Neutrophil (primary cell): ENCODE results near the gene TBC1D22A.

ENCODE experiments used
- H3K27ac ChIP-seq: fragments of 200-600 bp; sonication (generic); 2 replicates; pipeline ENCODE4 v1.5.1; 2016; ENCODE audit warnings: mild to moderate bottlenecking, moderate library complexity
- H3K27me3 ChIP-seq: fragments of 200-600 bp; sonication (generic); 2 replicates; pipeline ENCODE4 v1.6.0; 2016; ENCODE audit warnings: mild to moderate bottlenecking
- H3K36me3 ChIP-seq: fragments of 200-600 bp; sonication (generic); 2 replicates; pipeline ENCODE4 v1.5.1; 2017
- H3K4me1 ChIP-seq, 2 experiments: fragments of 200-600 bp in 1 of 2; sonication (generic) in 1 of 2; 1 replicate in 1 of 2; 2 replicates in 1 of 2; pipeline versions ENCODE4 v1.5.1 to v1.6.1; 2013 to 2016; ENCODE audit warnings: low read depth in 1 of 2, low read length in 1 of 2, mild to moderate bottlenecking in 1 of 2, moderate library complexity in 1 of 2; ENCODE audit not compliant: control insufficient read depth in 1 of 2, insufficient read depth in 1 of 2
- H3K4me3 ChIP-seq, 2 experiments: fragments of 200-600 bp in 1 of 2; sonication (generic) in 1 of 2; 1 replicate in 1 of 2; 2 replicates in 1 of 2; pipeline ENCODE4 v1.5.1; 2013 to 2016; ENCODE audit warnings: low read depth in 1 of 2, low read length in 1 of 2, mild to moderate bottlenecking in 1 of 2, moderate library complexity in 1 of 2
- H3K9me3 ChIP-seq: fragments of 200-600 bp; sonication (generic); 2 replicates; pipeline ENCODE4 v1.5.1; 2016
- TF ChIP-seq, protein P1 (sequence below): fragments of 200-600 bp; sonication (generic); IDR thresholded peaks from 2 replicates; pipeline ENCODE4 v1.5.1; 2016; ENCODE audit warnings: antibody characterized with exemption

The TBC1D22A gene

DNA sequence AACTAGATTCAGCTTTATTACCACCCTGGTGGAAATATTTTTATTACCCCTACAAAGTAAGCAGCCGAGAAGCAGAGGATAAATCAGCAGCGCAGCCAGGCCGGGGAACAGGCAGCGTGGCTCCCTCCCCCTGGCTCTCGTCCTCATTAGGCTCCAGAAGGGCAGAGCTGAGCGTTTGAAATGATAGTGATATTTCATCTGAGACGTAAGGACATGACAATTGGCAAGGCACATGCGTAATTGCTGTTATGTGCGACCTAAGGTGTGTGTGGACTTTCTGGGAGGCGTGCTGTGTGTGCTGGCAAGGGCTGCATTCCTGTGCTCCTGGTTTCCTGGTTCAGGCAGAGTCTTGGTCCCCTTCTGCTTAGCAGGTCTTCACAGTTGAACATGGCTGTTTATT is 247.8 kb downstream of the TBC1D22A start:
- H3K27me3 ChIP-seq = no peaks in the 10 kb centered on the region
- H3K27ac ChIP-seq = no peak overlapping the region
- no peaks in the 10 kb centered on the region for H3K9me3 ChIP-seq
- H3K4me1 ChIP-seq = no peaks in the 10 kb centered on the region
- no peak overlapping the region for H3K4me3 ChIP-seq
- H3K36me3 ChIP-seq = peaks cover 30% of the 10 kb centered on the region
- TF ChIP-seq, protein P1, sequence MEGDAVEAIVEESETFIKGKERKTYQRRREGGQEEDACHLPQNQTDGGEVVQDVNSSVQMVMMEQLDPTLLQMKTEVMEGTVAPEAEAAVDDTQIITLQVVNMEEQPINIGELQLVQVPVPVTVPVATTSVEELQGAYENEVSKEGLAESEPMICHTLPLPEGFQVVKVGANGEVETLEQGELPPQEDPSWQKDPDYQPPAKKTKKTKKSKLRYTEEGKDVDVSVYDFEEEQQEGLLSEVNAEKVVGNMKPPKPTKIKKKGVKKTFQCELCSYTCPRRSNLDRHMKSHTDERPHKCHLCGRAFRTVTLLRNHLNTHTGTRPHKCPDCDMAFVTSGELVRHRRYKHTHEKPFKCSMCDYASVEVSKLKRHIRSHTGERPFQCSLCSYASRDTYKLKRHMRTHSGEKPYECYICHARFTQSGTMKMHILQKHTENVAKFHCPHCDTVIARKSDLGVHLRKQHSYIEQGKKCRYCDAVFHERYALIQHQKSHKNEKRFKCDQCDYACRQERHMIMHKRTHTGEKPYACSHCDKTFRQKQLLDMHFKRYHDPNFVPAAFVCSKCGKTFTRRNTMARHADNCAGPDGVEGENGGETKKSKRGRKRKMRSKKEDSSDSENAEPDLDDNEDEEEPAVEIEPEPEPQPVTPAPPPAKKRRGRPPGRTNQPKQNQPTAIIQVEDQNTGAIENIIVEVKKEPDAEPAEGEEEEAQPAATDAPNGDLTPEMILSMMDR = no peak

DNA sequence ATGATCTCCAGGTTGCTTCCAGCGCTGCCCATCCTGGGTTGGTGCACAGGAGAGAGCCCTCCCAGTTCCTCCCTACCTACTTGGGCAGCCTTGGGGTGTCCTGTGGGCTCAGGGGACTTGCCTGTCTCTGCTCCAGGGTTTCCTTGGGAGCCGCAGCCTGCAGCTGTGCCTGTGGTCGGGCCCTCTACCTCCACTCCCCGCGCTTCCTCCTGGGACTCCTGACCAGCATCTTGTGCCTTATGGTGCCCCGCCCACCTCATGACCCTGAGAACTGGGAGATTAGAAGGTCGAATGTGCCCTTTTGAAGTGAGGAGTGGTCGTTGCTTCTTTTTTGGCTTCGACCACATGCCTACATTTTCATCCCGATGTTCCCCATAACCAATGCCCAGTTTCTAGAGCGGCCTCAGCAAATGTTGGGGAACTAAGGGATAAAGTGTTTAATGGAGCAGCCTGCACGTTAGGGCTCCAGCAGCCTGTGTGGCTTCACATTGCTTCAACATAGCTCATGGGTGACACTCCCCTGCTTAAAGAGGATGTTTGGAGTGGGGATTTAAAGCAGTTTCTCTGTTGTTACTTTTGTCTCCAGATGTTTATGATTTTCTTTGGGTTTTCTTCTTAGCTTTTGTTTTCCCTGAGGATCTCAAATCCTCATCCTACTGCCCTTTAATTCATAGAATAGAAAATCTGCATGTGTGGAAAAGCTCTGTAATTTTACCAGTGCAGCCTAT is 248.8 kb downstream of the TBC1D22A start:
- no peak overlapping the region for H3K4me3 ChIP-seq
- no peaks in the 10 kb centered on the region for H3K9me3 ChIP-seq
- peaks cover 26% of the 10 kb centered on the region for H3K36me3 ChIP-seq
- TF ChIP-seq, protein P1 = no peak
- H3K27me3 ChIP-seq = no peaks in the 10 kb centered on the region
- no peak overlapping the region for H3K27ac ChIP-seq
- no peaks in the 10 kb centered on the region for H3K4me1 ChIP-seq

DNA sequence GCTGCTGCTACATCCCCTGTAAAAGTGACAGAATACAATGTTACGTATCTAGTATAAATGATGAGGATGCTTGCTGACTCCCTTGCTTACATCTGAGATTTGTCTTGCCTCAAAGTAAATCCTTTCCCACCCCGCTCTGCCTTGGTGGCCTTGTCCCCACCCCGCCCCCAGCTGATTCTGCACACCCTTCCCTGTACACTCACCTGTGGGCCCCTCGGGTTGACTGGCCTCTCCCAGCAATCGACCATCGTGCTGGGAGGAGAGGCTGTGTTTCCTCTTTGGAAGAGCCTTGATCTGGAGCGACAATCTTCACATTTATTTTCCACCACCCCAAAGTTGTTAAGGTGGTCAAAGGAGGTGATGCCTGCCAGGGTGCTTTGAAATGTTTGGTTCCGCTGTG is 249.4 kb downstream of the TBC1D22A start:
- no peaks in the 10 kb centered on the region for H3K27me3 ChIP-seq
- H3K27ac ChIP-seq = no peak overlapping the region
- no peak overlapping the region for H3K4me3 ChIP-seq
- H3K4me1 ChIP-seq = no peaks in the 10 kb centered on the region
- TF ChIP-seq, protein P1 = no peak
- H3K9me3 ChIP-seq = no peaks in the 10 kb centered on the region
- H3K36me3 ChIP-seq = peaks cover 25% of the 10 kb centered on the region

DNA sequence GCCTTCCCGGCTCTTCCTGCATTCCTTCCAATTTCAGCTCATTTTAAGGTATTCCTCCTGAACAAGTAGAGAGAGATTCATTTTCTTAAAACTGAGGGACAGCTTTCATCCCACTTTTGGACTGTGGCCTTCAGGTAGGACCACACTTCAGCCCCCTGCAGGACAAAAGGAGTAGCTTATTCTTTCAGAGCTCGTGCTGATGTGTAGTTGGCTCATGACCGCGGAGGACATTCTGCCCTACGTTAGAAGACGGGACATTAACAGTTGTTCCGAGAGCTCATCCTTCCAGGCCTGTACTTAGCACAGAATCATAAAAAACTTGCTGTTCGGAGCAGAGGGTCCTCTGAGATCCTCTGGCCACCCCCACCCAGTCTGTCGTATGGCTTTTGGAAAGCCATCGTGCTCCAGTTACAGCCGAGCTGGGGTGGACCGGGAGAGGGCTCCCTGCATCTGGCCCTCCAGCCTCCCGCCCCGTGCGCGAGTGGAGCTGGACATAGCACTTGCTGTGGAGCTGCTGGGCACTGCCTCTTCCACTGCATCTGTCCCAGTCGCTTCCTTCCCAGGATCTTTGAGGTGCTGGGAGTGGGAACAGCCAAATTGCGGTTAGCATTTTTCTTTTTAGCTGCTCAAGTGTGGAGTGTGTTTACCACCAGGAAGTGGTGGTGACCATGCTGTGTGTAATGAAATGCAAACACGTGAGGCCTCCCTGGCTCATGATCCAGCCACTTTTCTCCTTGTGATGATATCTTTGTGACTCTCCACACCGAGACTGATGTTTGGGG is 250.3 kb downstream of the TBC1D22A start:
- TF ChIP-seq, protein P1 = no peak
- Histone ChIP-seq H3K4me3 (no peak overlapping the region), H3K4me1 (no peaks in the 10 kb centered on the region), H3K36me3 (peaks cover 20% of the 10 kb centered on the region), H3K27ac (no peak overlapping the region), H3K9me3 (no peaks in the 10 kb centered on the region), H3K27me3 (no peaks in the 10 kb centered on the region)

DNA sequence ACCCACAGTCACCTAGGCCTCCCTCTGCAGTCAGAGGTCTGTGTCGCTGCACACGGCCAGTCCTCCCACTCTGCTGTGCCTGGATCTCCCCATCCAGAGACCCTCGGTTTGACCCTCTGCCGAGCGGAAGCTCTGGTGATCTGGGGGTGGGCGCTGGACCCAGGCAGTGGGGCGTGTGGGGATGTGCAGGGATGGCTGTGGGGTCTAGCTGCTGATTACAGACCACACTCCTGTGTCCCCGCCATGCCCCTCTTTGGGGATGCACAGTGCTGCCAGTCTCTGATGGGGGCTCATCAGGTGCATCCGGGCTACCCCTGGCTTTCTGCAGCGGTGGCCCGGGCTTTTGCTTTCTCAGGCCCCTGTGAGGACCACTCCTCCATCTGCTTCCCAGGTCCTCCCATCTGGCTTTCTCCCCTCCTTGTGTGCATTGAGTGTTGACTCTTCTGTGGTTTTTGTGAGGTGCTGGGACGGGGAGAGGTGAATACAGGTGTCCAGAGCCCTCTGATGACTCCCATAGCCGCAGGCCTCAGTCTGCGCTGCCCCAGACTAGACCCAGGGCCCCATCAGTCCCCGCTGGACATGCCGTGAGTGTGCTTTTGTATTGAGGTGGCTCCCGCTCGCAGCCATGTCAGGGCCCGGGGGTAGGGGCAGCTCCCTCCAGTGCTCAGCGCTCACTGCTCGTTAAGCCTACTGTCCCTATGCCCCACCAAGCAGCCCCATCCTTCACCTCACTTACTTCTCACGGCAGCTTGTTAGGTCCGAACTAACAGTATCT is 251.6 kb downstream of the TBC1D22A start:
- Histone ChIP-seq H3K27me3 (no peaks in the 10 kb centered on the region), H3K9me3 (no peaks in the 10 kb centered on the region), H3K4me3 (no peak overlapping the region), H3K27ac (no peak overlapping the region), H3K4me1 (no peaks in the 10 kb centered on the region), H3K36me3 (peaks cover 16% of the 10 kb centered on the region)
- TF ChIP-seq, protein P1 = no peak
